ENCODE results near the gene SOD3.

- TF ChIP-seq CTCF (IDR thresholded peaks at IDR 0.05 in 8 of 11, conservative IDR thresholded peaks at IDR 0.05 in 3 of 11) (no peak), POLR2A (IDR thresholded peaks at IDR 0.05) (no peak)
Measured at GRCh38 chr4:24771241-24771640, 24.1 kb upstream of the SOD3 start.

Data from spleen (tissue), 7 donors.